Ovary (tissue), 9 donors: ENCODE measurements around the gene ADGRD1. TPM values are rescaled to one million over a fixed set of nuclear protein-coding genes. Genes with fewer than 3 reads are reported as not detected.

Experiments
- DNase-seq, 5 donors: peaks; one replicate each; pipeline ENCODE4 v3.0.0-alpha.2; 2019 to 2020
- H3K27ac ChIP-seq, 2 donors: fragments of 200-600 bp; one replicate each; pipeline versions ENCODE4 v1.5.1 to v1.8.0; 2019 to 2022
- H3K27me3 ChIP-seq: fragments of 200-600 bp; one replicate; pipeline ENCODE4 v1.8.0; 2022
- H3K36me3 ChIP-seq: fragments of 200-600 bp; sonication (generic); one replicate; pipeline ENCODE4 v1.5.1; 2019
- H3K4me1 ChIP-seq: one replicate; pipeline ENCODE4 v1.8.1; 2013; ENCODE audit warnings: mild to moderate bottlenecking, moderate library complexity; ENCODE audit not compliant: insufficient read depth
- H3K4me3 ChIP-seq: fragments of 200-600 bp; sonication (generic); one replicate; pipeline ENCODE4 v1.5.1; 2017
- H3K9me3 ChIP-seq, 2 donors: fragments of 200-600 bp in 1 of 2; sonication (generic) in 1 of 2; one replicate each; pipeline versions ENCODE4 v1.5.1 to v1.8.1; 2013 to 2019; ENCODE audit warnings: mild to moderate bottlenecking in 1 of 2, moderate library complexity in 1 of 2
- CTCF ChIP-seq, 3 donors: fragments of 450-650 bp in 2 of 3; fragments of 200-600 bp in 1 of 3; IDR thresholded peaks; one replicate each; pipeline versions ENCODE4 v1.5.1 to v1.8.0; 2016 to 2022; ENCODE audit warnings: antibody characterized with exemption in 3 of 3, mild to moderate bottlenecking in 1 of 3
- EP300 ChIP-seq: sonication (generic); formaldehyde crosslinking; IDR thresholded peaks from one replicate; pipeline ENCODE4 v1.6.1; 2017; ENCODE audit warnings: antibody characterized with exemption
- POLR2A ChIP-seq: fragments of 450-650 bp; IDR thresholded peaks from one replicate; pipeline ENCODE4 v1.6.1; 2017; ENCODE audit warnings: antibody characterized with exemption, mild to moderate bottlenecking, moderate library complexity
- WGBS, 3 donors: extraction: QIAGEN DNeasy Blood & Tissue Kit in 1 of 3; methylation state at CpG; one replicate each; pipeline versions ENCODE4 v1.1.5 to v1.1.7; 2013 to 2017; 5-methylcytosine and 5-hydroxymethylcytosine counted together
- intact Hi-C, 4 donors: fragments of 100-400 bp; cut with DNase I; formaldehyde crosslinking; loops; one replicate each; pipeline versions ENCODE4 v1.11.0 to v1.15.1; 2022 to 2023
- polyA plus RNA-seq, 2 donors: library from polyadenylated mRNA; stranded (reverse); fragments of 200-250 nt in 1 of 2; fragments of 350-450 nt in 1 of 2; fragmentation: Illumina TruSeq in 1 of 2; extraction: RNeasy Lipid Tissue Mini Kit (QIAGEN cat#74804) in 1 of 2; gene quantifications; one replicate each; pipeline ENCODE4 v1.2.3, GENCODE V29; 2013 to 2014
- total RNA-seq, 7 donors: library from RNA; depleted of rRNA in 2 of 7; stranded (reverse); fragments of >200 nt in 2 of 7; fragmentation: NEBNext Ultra II Directional in 3 of 7; extraction: Animal tissue kit (Norgen Biotek cat#: 25700) in 3 of 7; gene quantifications; one replicate each; pipeline versions ENCODE4 v1.1.0 to v1.2.4, GENCODE V29; 2016 to 2023
- donor health status: DM: no; HTN: no; CAD: no; lungs with moderate emphysema.
- donor health status: DM: no; HTN: no; CAD: no.
- donor health status: Bipolar disorder and iron deficiency.
- donor health status: DM: yes; HTN: yes; CAD: no.
- donor health status: DM: no; HTN: no; CAD: no.
- donor health status: DM: yes; HTN: yes; CAD: no.

Gene ADGRD1
- total and polyA plus RNA-seq, 9 donors = 7.6 to 75.3 (median 25.9) TPM

GRCh38 chr12:131147894-131148293, 194.2 kb downstream of the ADGRD1 start:
- intact Hi-C loops = no loop called here
- Histone ChIP-seq H3K9me3 (no peaks in the 10 kb centered on the region), H3K36me3 (no peaks in the 10 kb centered on the region), H3K27ac (no peak overlapping the region), H3K27me3 (no peaks in the 10 kb centered on the region), H3K4me3 (no peak overlapping the region), H3K4me1 (peaks cover 3% of the 10 kb centered on the region)
- TF ChIP-seq CTCF (IDR thresholded peaks at IDR 0.05) (no peak), POLR2A (no peak), EP300 (no peak)
- no peak for DNase-seq
- WGBS, 3 donors = 52 to 64% (median 60%) methylated on average over 3 of the region's 3 CpGs

GRCh38 chr12:131151558-131152345, 198.0 kb downstream of the ADGRD1 start:
- no peak overlapping the region for H3K27ac ChIP-seq
- no peaks in the 10 kb centered on the region for H3K27me3 ChIP-seq
- no peak overlapping the region for H3K4me3 ChIP-seq
- TF ChIP-seq CTCF (IDR thresholded peaks at IDR 0.05) = no peak
- TF ChIP-seq EP300 = no peak
- TF ChIP-seq POLR2A = no peak
- peak in 1 of 5 donors; percentile 3 for DNase-seq
- H3K36me3 ChIP-seq = no peaks in the 10 kb centered on the region
- intact Hi-C loops = no loop called here
- H3K9me3 ChIP-seq = no peaks in the 10 kb centered on the region
- H3K4me1 ChIP-seq = peaks cover 1% of the 10 kb centered on the region
- 90 to 95% (median 93%) methylated on average over 8 of the region's 8 CpGs for WGBS, 3 donors

- Histone ChIP-seq H3K27me3 (no peaks in the 10 kb centered on the region), H3K4me3 (no peak overlapping the region), H3K4me1 (no peaks in the 10 kb centered on the region), H3K27ac (no peak overlapping the region), H3K36me3 (no peaks in the 10 kb centered on the region), H3K9me3 (no peaks in the 10 kb centered on the region)
- intact Hi-C loops = no loop called here
- DNase-seq = peak in 1 of 5 donors; percentile 4
- no peak for TF ChIP-seq CTCF (IDR thresholded peaks at IDR 0.05)
- TF ChIP-seq POLR2A = no peak
- TF ChIP-seq EP300 = no peak
- 83 to 95% (median 84%) methylated on average over 5 of the region's 5 CpGs for WGBS, 3 donors
Measured at GRCh38 chr12:131152587-131152986, 198.9 kb downstream of the ADGRD1 start.

DNA sequence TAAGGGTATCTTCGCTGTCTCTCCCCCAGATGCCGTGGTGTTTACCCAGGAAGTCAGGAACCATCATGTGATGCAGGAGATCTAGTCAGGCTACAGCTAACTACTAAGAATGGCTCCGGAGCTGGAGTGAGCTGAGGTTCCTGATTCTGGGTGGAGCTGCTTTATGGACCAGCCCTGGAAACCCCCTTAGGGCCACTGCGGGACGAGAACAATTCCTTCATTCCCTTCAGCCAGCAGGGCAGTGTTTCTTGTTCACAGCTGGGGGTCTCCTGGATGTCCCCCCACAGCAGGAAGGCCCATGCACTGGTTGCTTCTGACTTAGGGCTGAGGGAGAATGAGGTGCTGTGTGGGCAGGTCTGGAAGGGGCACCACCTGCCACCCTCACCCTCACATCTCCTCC, 199.3 kb downstream of the ADGRD1 start:
- intact Hi-C loops = no loop called here
- WGBS, 3 donors = 85 to 95% (median 86%) methylated on average over 5 of the region's 5 CpGs
- no peaks in the 10 kb centered on the region for H3K27me3 ChIP-seq
- TF ChIP-seq POLR2A = no peak
- TF ChIP-seq EP300 = no peak
- no peak for TF ChIP-seq CTCF (IDR thresholded peaks at IDR 0.05)
- no peak overlapping the region for H3K4me3 ChIP-seq
- no peaks in the 10 kb centered on the region for H3K9me3 ChIP-seq
- no peaks in the 10 kb centered on the region for H3K36me3 ChIP-seq
- no peak overlapping the region for H3K27ac ChIP-seq
- H3K4me1 ChIP-seq = no peaks in the 10 kb centered on the region
- DNase-seq = peak in 1 of 5 donors; percentile 2
